ENCODE results near the gene NDUFA3.

Gene NDUFA3

DNA sequence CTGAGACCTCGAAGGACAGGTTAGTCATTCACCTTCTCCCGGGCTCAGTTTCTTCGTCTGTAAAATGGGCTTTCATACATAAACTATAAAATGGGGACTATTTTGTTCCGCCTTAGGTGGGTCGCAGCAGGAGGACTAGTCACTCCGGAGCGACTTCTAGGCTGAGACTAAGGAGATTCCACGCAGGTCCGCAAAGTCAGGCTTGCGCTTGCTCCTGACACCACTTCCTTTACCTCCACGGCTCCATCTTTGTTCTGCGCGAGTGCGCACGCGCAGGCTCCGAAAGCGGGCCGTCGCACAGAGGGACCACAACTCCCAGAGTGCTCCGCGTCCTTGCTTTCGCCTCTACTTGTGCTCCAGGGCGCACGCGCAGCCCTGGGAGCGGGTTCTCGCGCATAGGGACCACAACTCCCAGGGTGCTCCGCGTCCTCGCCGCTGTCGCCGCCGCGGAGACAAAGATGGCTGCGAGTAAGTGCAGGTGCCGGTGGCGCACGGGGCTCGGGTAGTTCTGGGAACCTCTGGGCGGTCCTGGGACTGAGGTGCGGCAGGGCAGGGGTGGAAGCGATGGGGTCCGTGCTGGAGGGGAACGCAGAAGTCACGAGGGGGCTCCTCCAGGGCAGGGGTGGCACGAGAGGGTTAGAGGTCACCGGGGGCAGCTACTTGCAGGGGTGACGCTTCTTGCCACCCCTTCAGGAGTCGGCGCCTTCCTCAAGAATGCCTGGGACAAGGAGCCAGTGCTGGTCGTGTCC, at the start of gene NDUFA3:
NDUFA3 (plus strand) TSS at position 435 of the 749 bp plus-strand sequence; CDS start at position 459, 24 bp downstream.
- Histone ChIP-seq H3K36me3 (peaks cover 25% of the 10 kb centered on the region), H3K9ac (peak within 1 kb of the TSS; percentile 94), H3K4me3 (peak within 1 kb of the TSS; percentile 92), H3K27ac (peak within 1 kb of the TSS; percentile 91), H4K20me1 (peaks cover 11% of the 10 kb centered on the region; the same call in 1 of the 2 replicates), H3K27me3 (peaks cover 11% of the 10 kb centered on the region; the same call in 1 of the 2 replicates), H3K4me1 (peaks cover 38% of the 10 kb centered on the region), H3K9me3 (no peaks in the 10 kb centered on the region), H3K4me2 (peak within 1 kb of the TSS; percentile 96)
- no peak for TF ChIP-seq Cebpa-rat (IDR thresholded peaks at IDR 0.05)

DNA sequence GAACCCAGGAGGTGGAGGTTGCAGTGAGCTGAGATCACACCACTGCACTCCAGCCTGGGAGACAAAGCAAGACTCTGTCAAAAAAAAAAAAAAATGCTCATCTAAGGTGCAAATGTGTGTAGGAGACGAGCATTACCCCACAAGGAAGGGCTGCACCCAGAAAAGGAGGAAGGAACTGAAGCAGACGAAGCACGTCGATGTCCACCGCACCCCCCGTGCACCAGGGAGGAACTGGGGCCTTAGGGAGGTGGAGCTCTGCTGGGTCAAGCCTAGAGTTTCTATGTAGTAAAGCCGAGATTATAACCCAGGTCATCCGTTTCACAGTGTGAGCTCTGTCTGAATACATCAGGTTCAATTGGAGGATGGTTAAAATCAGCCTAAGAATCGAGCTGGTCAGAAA, 40.0 kb upstream of the NDUFA3 start:
- no peak overlapping the region for H3K27ac ChIP-seq
- H3K4me1 ChIP-seq: no peaks in the 10 kb centered on the region
- H4K20me1 ChIP-seq: no peaks in the 10 kb centered on the region
- no peaks in the 10 kb centered on the region for H3K27me3 ChIP-seq
- H3K9me3 ChIP-seq: no peaks in the 10 kb centered on the region
- no peak overlapping the region for H3K4me2 ChIP-seq
- H3K9ac ChIP-seq: no peak overlapping the region
- TF ChIP-seq Cebpa-rat (IDR thresholded peaks at IDR 0.05): no peak
- H3K4me3 ChIP-seq: no peak overlapping the region
- no peaks in the 10 kb centered on the region for H3K36me3 ChIP-seq

DNA sequence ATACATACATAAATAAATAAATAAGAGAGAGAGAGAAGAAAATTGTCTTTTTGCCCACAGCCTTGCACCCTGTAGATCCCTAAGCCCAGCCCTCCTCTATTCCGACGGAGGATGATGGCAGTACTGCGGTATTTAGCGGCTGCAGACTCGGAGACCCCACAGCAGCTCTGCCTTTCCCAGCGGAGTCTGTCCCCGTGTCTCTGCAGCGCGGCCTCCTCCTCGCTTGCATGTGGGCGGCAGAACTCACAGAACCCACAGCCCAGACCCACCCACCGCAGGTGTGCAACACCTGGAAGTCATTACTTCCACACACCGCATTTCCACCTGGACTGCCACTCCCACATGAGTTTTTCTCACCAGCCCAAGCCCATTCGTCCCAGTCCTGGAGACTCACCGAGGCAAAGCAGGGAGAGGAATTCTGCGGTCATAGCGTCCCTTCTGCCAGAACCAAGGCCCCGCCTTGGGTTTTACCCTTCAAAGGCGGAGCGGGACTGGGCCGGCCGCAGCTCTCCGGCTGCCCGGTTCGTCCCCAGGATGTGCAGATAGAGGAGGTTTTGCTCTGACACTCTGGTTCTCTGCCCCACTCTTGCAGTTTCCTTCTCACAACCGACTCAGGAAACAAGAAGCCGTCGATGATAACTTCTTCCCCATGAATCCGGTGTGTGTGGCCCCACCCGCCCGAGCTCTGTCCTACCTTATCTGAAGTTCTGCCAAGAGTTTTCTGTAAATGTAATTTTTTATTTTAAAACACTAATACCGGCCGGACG, 39.1 kb upstream of the NDUFA3 start, which contains the start of gene VSTM1:
VSTM1 (minus strand) TSS at position 548 of the 767 bp plus-strand sequence; CDS start at position 428, 120 bp downstream.
- no peaks in the 10 kb centered on the region for H3K9me3 ChIP-seq
- H3K27me3 ChIP-seq: no peaks in the 10 kb centered on the region
- TF ChIP-seq Cebpa-rat (IDR thresholded peaks at IDR 0.05): no peak
- H3K9ac ChIP-seq: no peak within 1 kb of the TSS
- no peak within 1 kb of the TSS for H3K4me2 ChIP-seq
- no peaks in the 10 kb centered on the region for H4K20me1 ChIP-seq
- no peak within 1 kb of the TSS for H3K27ac ChIP-seq
- no peaks in the 10 kb centered on the region for H3K36me3 ChIP-seq
- no peak within 1 kb of the TSS for H3K4me3 ChIP-seq
- H3K4me1 ChIP-seq: no peaks in the 10 kb centered on the region

DNA sequence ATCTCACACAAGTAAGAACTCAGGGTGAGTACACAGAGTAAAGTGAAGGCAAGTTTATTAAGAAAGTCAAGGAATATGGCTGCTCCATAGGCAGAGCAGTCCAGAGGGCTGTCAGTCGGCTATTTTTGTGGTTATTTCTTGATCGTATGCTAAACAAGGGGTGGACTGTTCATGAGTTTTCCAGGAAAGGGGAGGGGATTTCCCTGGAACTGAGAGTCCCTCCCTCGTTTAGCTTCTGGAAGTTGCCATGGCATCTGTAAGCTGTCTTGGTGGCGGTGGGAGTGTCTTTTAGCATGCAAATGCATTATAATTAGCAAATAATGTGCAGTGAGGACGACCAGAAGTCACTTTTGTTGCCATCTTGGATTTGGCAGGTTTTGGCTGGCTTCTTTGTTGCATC, 33.2 kb upstream of the NDUFA3 start:
- TF ChIP-seq Cebpa-rat (IDR thresholded peaks at IDR 0.05): no peak
- Histone ChIP-seq H3K27me3 (no peaks in the 10 kb centered on the region), H3K36me3 (no peaks in the 10 kb centered on the region), H3K4me1 (no peaks in the 10 kb centered on the region), H3K9ac (no peak overlapping the region), H3K4me3 (no peak overlapping the region), H3K4me2 (no peak overlapping the region), H3K27ac (no peak overlapping the region), H3K9me3 (0 out of 2 replicates have a peak, but pooled peaks cover 5% of the 10 kb centered on the region), H4K20me1 (no peaks in the 10 kb centered on the region)

DNA sequence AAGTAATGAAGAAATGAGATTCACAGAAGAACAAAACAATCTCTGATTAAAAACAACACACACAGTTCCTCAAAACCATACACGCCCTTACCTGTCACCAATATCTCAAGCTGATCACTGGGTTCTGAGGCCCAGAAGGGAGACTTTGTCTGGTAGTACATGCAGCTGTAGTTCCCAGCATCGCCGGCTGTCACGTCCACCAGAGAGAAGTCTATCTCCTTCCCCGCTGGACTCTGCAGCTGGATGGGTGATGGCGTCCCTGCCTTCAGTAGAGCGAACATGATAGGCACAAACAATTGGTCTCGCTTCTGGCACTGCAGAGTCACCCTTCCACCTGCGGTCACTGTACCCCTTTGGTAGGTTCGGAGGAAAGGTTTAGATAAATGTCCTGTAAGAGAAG, 28.8 kb upstream of the NDUFA3 start:
- no peak for TF ChIP-seq Cebpa-rat (IDR thresholded peaks at IDR 0.05)
- no peaks in the 10 kb centered on the region for H4K20me1 ChIP-seq

DNA sequence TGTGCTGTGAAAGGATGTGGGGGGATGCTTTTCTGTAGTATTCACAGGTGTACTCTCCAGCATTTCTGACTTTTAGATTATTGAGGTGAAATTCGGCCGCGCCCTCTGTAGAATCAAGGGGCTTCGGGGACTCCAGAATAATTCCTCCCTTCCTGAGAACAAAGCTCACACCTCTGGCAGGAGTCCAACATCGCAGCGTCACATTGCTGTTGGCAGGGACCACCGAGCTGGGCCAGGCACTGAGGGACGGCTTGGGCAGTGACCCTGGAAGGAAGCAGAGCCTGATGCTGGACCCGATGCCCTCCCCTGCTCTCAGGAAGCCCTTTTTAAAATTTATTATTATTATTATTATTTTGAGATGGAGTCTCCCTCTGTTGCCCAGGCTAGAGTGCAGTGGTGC, 27.8 kb upstream of the NDUFA3 start:
- Histone ChIP-seq H3K9me3 (peaks cover 11% of the 10 kb centered on the region), H3K4me2 (no peak overlapping the region), H3K4me3 (no peak overlapping the region), H3K9ac (no peak overlapping the region), H3K27me3 (no peaks in the 10 kb centered on the region), H3K27ac (no peak overlapping the region), H4K20me1 (no peaks in the 10 kb centered on the region), H3K4me1 (no peaks in the 10 kb centered on the region), H3K36me3 (no peaks in the 10 kb centered on the region)
- TF ChIP-seq Cebpa-rat (IDR thresholded peaks at IDR 0.05): no peak

More for the DNA sequence above, 28.8 kb upstream of the NDUFA3 start:
- Histone ChIP-seq H3K4me2 (no peak overlapping the region), H3K4me3 (no peak overlapping the region), H3K9ac (no peak overlapping the region), H3K4me1 (no peaks in the 10 kb centered on the region), H3K36me3 (no peaks in the 10 kb centered on the region), H3K9me3 (0 out of 2 replicates have a peak, but pooled peaks cover 5% of the 10 kb centered on the region), H3K27me3 (no peaks in the 10 kb centered on the region), H3K27ac (no peak overlapping the region)

DNA sequence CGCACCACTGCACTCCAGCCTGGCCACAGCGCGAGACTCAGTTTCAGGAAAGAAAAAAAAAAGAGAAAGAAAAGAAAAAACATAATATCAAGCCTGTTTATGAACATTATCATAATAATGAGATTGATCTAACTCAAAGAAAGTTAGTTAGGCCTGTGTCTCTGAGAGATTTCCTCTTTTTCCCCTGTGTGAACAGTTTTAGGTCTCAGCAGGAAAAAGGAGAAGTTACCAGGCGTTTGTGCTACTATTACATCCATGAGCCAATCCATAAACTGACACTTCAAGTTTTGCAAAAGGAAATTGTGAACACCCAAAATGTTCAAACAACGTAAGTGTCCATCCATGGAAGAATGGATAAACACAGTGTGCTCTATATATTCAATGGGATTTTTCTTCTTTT, 25.3 kb upstream of the NDUFA3 start:
- TF ChIP-seq Cebpa-rat (IDR thresholded peaks at IDR 0.05): no peak

GRCh38 chr19:54081032-54081431, 21.6 kb upstream of the NDUFA3 start, which contains the start of gene TARM1:
TSS of gene TARM1 (minus strand) at chr19:54081365. CDS start at chr19:54081340, 25 bp downstream.
- Histone ChIP-seq H3K4me3 (no peak within 1 kb of the TSS), H4K20me1 (no peaks in the 10 kb centered on the region)

More for the DNA sequence above, 25.3 kb upstream of the NDUFA3 start:
- Histone ChIP-seq H3K4me1 (no peaks in the 10 kb centered on the region), H3K27ac (no peak overlapping the region), H3K4me3 (no peak overlapping the region), H3K27me3 (no peaks in the 10 kb centered on the region), H4K20me1 (no peaks in the 10 kb centered on the region), H3K9ac (no peak overlapping the region), H3K9me3 (peaks cover 29% of the 10 kb centered on the region), H3K4me2 (no peak overlapping the region), H3K36me3 (no peaks in the 10 kb centered on the region)

GRCh38 chr19:54084410-54084809, 18.2 kb upstream of the NDUFA3 start:
- no peaks in the 10 kb centered on the region for H4K20me1 ChIP-seq
- H3K4me3 ChIP-seq: no peak overlapping the region
- no peak overlapping the region for H3K4me2 ChIP-seq
- no peaks in the 10 kb centered on the region for H3K27me3 ChIP-seq
- no peak overlapping the region for H3K27ac ChIP-seq
- no peaks in the 10 kb centered on the region for H3K36me3 ChIP-seq
- no peak overlapping the region for H3K9ac ChIP-seq
- H3K4me1 ChIP-seq: no peaks in the 10 kb centered on the region
- H3K9me3 ChIP-seq: peaks cover 37% of the 10 kb centered on the region
- no peak for TF ChIP-seq Cebpa-rat (IDR thresholded peaks at IDR 0.05)

More at GRCh38 chr19:54081032-54081431, 21.6 kb upstream of the NDUFA3 start, which contains the start of gene TARM1:
- Histone ChIP-seq H3K27me3 (no peaks in the 10 kb centered on the region), H3K9ac (no peak within 1 kb of the TSS), H3K4me2 (no peak within 1 kb of the TSS), H3K27ac (no peak within 1 kb of the TSS), H3K9me3 (peaks cover 41% of the 10 kb centered on the region), H3K36me3 (no peaks in the 10 kb centered on the region), H3K4me1 (no peaks in the 10 kb centered on the region)
- no peak for TF ChIP-seq Cebpa-rat (IDR thresholded peaks at IDR 0.05)

Data from BLaER1 (cell line).